MG63 (cell line): ENCODE measurements around the gene ATP6V0B. TPM values are rescaled to one million over a fixed set of nuclear protein-coding genes. Genes with fewer than 3 reads are reported as not detected.

Source experiments
- DNase-seq: peaks from one replicate; pipeline ENCODE4 v3.0.0-alpha.2; 2020
- H3K27me3 ChIP-seq: fragments of 250-450 bp; sonication (Bioruptor Pico); 2 replicates; pipeline ENCODE4 v1.5.1; 2020; ENCODE audit warnings: mild to moderate bottlenecking, moderate library complexity
- H3K36me3 ChIP-seq: fragments of 250-450 bp; sonication (Bioruptor Pico); 2 replicates; pipeline ENCODE4 v1.5.1; 2020; ENCODE audit warnings: mild to moderate bottlenecking, moderate library complexity
- H3K4me3 ChIP-seq: fragments of 250-450 bp; sonication (Bioruptor Pico); 2 replicates; pipeline ENCODE4 v1.5.1; 2020; ENCODE audit warnings: mild to moderate bottlenecking, moderate library complexity
- H3K9me3 ChIP-seq: fragments of 250-450 bp; sonication (Bioruptor Pico); 2 replicates; pipeline ENCODE4 v1.5.1; 2020; ENCODE audit warnings: mild to moderate bottlenecking, moderate library complexity
- total RNA-seq: library from RNA; depleted of rRNA; stranded (reverse); fragments of >200 nt; shearing (Covaris generic); gene quantifications from 2 replicates; pipeline ENCODE4 v1.2.3, GENCODE V29; 2014; ENCODE audit warnings: low replicate concordance; rRNA removed

ATP6V0B gene
- 124 and 126 TPM in 2 replicates for total RNA-seq

DNA sequence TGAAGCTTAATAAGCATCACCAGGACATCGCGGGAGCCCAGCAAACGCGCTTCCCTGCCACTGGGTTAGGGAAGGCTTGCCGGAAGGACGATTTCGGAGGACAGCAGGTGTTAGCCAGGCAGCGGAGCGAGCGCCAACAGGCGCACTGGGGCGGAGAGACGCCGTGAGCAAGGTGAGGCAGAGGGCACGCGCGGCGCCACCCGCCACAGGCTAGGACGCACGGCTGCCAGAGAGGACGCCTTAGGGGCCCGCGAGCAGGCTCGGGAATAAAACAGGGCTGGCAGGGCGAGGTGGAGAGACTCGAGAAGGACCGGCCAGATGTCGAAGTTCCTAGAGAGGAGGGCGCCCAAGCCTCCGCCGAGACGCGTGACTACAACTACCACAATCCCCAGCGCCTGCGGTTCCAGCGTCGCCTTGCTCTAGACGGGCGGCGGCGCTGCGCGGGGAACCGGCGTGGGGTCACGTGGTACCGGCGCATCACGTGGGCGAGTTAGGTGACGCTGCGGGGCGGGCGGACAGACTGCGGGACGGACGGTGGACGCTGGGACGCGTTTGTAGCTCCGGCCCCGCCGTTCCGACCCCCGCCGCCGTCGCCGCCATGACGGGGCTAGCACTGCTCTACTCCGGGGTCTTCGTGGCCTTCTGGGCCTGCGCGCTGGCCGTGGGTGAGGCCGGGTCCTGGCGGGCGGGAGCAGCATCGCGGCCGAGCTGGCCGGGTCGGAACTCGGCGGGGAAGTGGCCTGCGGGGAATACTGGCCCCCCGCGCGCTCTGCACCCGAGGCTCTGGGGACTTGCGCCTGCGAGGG is at the start of gene ATP6V0B:
Gene ATP6V0B, plus strand, starts transcription at position 518 of the 806 bp plus-strand sequence. Its CDS starts 81 bp downstream, at position 599.
- DNase-seq: peak; percentile 95
- no peaks in the 10 kb centered on the region for H3K27me3 ChIP-seq
- H3K4me3 ChIP-seq: peak within 1 kb of the TSS; percentile 76
- H3K9me3 ChIP-seq: no peaks in the 10 kb centered on the region
- H3K36me3 ChIP-seq: peaks cover 44% of the 10 kb centered on the region

DNA sequence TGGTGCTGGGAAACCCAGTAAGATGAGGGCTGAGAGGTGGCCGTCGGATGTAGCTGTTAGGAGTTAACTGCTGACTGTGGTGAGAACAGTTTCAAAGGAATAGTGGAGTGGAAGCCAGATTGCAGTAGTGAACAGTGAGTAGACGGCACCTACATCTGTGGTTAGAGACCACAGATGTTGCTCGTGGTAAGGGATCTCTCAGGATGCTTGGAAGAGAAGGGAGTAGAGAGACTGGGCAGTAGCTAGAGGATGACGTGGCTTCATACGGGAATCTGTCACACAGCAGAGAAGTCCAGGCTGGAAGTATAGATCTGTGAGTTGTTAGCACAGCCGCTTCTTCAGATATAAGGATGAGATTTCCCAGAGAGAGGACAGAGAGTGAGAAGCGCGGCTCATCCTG is 48.9 kb upstream of the ATP6V0B start:
- Histone ChIP-seq H3K27me3 (no peaks in the 10 kb centered on the region), H3K9me3 (no peaks in the 10 kb centered on the region), H3K4me3 (no peak overlapping the region), H3K36me3 (peaks cover 8% of the 10 kb centered on the region)
- DNase-seq: no peak

DNA sequence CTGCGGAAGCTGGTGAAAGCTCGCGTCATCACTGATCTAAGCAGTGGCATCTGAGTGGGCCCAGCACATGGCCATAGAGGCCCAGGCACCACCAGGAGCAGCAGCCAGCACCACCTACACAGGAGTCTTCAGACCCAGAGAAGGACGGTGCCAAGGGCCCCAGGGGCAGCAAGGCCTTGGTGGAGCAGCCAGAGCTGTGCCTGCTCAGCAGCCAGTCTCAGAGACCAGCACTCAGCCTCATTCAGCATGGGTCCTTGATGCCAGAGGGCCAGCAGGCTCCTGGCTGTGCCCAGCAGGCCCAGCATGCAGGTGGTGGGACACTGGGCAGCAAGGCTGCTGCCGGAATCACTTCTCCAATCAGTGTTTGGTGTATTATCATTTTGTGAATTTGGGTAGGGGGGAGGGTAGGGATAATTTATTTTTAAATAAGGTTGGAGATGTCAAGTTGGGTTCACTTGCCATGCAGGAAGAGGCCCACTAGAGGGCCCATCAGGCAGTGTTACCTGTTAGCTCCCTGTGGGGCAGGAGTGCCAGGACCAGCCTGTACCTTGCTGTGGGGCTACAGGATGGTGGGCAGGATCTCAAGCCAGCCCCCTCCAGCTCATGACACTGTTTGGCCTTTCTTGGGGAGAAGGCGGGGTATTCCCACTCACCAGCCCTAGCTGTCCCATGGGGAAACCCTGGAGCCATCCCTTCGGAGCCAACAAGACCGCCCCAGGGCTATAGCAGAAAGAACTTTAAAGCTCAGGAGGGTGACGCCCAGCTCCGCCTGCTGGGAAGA is 44.4 kb upstream of the ATP6V0B start:
- Histone ChIP-seq H3K4me3 (no peak overlapping the region), H3K9me3 (no peaks in the 10 kb centered on the region), H3K27me3 (no peaks in the 10 kb centered on the region), H3K36me3 (peaks cover 8% of the 10 kb centered on the region)
- DNase-seq: no peak

DNA sequence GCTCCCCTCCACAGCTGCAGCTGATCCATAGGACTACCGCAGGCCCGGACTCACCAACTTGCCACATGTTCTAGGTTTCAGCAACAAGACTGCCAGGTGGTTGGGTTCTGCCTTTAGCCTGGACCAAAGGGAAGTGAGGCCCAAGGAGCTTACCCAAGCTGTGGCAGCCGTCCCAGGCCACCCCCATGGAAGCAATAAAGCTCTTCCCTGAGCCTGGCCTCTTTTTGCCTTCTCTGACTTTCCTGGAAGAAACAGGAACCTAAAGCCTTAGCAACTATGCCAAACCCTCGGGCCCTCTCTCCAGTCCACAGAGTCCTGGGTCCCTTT is 43.8 kb upstream of the ATP6V0B start:
- H3K9me3 ChIP-seq: no peaks in the 10 kb centered on the region
- H3K27me3 ChIP-seq: no peaks in the 10 kb centered on the region
- no peak for DNase-seq
- H3K4me3 ChIP-seq: no peak overlapping the region
- peaks cover 8% of the 10 kb centered on the region for H3K36me3 ChIP-seq

DNA sequence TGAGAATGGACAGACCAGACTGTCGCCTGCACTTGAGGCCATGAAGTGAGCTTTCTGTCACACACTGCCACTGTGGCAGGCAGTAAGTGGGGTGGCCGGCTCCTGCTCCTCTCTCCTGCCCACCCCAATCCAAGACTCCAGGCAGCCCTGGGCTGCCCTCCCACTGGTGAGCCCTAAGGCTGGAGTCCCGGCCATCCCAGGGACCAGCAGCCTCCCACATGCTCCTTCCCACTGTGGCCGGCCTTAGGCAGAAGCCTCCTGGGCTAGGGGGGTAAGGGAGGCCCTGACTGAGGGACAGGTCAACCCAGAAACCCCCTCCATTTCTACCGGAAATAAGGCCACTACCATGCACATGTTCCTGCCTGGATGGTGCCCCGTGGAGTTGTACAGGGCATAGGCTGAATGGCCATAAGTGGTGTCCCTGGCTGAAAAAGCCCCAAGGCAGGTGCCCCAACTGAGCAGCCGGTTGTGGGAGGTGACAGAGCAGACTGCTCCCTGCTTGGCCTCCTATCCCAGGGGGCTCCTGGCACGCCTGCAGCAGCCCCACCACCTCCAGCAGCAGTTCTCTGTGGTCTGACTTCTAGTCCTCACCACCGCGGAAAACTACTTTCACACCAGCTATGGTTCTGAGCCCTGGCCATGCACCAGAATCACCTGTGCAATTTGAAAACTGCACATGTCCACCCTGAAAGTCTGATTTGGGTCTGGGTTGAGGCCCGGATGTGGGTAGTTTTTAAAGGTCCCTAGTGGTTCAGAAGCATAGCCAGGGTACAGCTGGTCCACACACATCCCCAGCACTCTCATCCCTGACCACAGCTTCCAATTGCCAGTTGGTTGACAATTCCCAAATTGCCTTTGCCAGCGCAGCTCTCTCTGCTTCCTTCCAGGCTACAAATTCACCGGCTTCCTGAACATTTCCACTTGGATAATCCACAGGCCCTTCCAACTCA is 42.8 kb upstream of the ATP6V0B start:
- H3K9me3 ChIP-seq: no peaks in the 10 kb centered on the region
- H3K27me3 ChIP-seq: no peaks in the 10 kb centered on the region
- no peak overlapping the region for H3K4me3 ChIP-seq
- DNase-seq: no peak
- peaks cover 8% of the 10 kb centered on the region; the same call in 1 of the 2 replicates for H3K36me3 ChIP-seq

DNA sequence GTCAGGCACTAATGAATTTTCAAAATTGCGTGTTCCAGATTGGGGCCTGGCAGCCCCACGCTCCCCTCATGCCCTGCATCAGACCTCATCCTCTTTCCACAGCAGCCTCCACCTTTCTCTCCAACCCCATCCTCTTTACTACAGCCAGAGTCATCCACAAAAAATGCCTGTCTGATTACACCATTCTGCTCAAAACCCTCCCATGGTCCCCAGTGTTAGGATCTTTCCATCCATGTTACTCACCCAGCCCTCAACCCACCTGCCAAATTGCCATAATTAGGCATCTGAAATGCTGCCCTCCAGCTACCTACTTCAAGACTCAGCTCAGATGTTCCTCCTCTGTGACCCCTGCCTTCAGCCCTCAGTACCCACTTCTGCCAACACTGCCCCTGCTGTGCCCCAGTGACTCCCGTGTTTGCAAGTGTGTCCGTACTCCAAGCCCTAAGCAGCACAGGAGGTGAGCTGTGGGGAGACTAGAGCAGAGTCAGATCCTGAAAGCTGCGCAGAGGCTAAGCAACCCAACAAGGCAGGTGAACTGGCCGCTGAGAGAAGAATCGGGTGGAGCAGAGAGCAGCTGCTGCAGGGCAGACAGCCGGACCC is 41.9 kb upstream of the ATP6V0B start:
- Histone ChIP-seq H3K4me3 (no peak overlapping the region), H3K9me3 (no peaks in the 10 kb centered on the region), H3K36me3 (peaks cover 8% of the 10 kb centered on the region; the same call in 1 of the 2 replicates), H3K27me3 (no peaks in the 10 kb centered on the region)
- DNase-seq: peak; percentile 27

DNA sequence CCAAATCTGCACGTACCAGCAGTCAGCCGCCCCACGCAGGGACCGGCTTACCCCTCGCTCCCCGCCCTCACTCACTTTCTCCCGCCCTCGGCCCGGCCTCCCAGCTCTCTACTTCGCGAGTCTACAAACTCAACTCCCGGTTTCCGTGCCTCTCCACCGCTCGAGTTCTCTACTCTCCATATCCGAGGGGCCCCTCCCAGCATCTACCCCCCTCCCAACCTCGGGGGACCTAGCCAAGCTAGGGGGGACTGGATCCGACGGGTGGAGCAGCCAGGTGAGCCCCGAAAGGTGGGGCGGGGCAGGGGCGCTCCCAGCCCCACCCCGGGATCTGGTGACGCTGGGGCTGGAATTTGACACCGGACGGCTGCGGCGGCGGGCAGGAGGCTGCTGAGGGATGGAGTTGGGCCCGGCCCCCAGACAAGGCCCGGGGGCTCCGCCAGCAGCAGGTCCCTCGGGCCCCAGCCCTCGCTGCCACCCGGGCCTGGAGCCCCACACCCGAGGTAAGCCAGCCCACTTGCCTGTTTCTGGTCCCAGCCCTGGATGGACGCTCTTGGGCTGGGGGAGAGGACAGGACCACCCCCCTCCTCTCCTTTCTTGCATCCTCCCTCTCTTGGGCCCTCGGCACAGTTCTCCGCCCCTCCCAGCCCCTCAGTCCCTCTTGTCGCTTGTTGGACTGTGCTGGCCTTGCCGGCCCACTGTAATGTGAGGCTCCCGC is 41.2 kb upstream of the ATP6V0B start, which contains the start of gene ARTN:
Gene ARTN, plus strand, starts transcription at position 416 of the 715 bp plus-strand sequence. CDS start 1,856 bp downstream, outside the sequence.
- Histone ChIP-seq H3K36me3 (peaks cover 8% of the 10 kb centered on the region; the same call in 1 of the 2 replicates), H3K9me3 (no peaks in the 10 kb centered on the region), H3K27me3 (no peaks in the 10 kb centered on the region), H3K4me3 (no peak within 1 kb of the TSS)
- no peak for DNase-seq

DNA sequence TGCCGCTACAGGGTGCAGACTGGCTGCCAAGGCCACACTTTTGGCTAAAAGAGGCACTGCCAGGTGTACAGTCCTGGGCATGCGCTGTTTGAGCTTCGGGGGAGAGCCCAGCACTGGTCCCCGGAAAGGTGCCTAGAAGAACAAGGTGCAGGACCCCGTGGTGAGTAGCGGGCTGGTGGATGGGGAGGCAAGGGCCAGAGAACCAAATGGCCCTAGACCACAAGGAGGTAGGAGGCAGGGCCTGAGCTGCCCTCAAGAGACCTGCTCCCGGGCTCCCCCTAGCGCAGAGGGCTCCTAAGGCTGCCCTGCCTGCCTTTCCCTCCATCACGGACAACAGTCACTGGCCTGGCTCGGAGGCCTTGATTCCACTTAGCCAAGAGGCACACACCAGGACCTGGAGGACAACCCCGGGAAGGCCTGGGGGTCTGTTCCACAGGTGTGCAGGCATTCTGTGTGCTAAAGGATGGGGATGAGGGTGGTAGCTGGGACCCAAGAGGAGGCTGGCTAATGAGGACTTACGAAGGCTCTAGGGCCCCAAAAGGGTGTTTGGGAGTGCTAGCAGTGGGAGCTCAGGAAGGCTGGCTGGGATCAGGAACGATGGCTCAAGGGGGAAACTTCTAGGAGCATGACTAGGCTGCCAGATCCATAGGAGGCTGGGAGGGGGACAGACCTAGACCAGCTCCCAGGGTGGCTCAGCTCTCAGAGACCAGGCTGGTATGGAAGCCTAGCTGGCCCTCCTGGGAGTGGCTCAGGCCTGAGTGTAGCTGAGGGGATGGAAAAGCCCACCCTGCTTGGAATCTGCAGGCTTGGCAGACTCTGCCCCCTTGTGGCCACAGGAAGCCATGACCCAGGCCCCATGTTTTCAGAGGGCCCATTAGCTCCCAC is 40.4 kb upstream of the ATP6V0B start:
- Histone ChIP-seq H3K36me3 (peaks cover 7% of the 10 kb centered on the region; the same call in 1 of the 2 replicates), H3K27me3 (no peaks in the 10 kb centered on the region), H3K9me3 (no peaks in the 10 kb centered on the region), H3K4me3 (no peak overlapping the region)
- DNase-seq: peak; percentile 36

DNA sequence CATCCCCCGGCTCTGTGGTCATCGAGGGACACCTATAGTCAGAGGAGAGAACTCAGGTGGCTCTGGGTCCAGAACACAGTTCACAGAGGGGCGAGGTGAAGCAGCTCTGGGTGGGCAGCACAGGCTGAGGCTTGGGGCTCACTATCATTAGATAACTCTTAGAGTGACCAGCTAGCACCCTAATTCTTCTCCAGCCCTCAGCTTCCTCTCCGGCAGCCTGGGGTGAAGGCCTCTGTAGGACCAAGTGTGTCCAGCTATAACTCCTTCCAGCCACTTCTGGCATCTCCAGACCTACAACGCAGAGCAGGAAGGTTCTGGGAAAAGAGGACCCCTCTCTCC is 39.8 kb upstream of the ATP6V0B start:
- H3K36me3 ChIP-seq: peaks cover under 1% of the 10 kb centered on the region; the same call in 1 of the 2 replicates
- H3K9me3 ChIP-seq: no peaks in the 10 kb centered on the region
- DNase-seq: no peak
- H3K4me3 ChIP-seq: no peak overlapping the region
- no peaks in the 10 kb centered on the region for H3K27me3 ChIP-seq

DNA sequence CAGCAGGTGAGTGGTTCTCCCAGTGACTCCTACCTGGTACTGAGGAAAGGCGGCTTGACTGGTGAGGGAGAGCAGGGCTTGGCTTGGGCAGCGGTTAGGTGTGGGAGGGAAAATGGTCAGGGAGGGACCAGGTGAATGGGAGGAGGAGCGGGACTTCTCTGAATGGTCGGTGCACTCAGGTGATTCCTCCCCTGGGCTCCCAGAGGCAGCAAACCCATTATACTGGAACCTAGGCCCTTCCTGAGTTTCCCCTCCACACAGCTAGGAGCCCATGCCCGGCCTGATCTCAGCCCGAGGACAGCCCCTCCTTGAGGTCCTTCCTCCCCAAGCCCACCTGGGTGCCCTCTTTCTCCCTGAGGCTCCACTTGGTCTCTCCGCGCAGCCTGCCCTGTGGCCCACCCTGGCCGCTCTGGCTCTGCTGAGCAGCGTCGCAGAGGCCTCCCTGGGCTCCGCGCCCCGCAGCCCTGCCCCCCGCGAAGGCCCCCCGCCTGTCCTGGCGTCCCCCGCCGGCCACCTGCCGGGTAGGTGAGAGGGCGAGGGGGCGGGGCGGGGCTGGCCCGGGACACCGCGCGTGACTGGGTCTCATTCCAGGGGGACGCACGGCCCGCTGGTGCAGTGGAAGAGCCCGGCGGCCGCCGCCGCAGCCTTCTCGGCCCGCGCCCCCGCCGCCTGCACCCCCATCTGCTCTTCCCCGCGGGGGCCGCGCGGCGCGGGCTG is 38.9 kb upstream of the ATP6V0B start:
- Histone ChIP-seq H3K27me3 (no peaks in the 10 kb centered on the region), H3K9me3 (no peaks in the 10 kb centered on the region), H3K4me3 (no peak overlapping the region), H3K36me3 (no peaks in the 10 kb centered on the region)
- no peak for DNase-seq

DNA sequence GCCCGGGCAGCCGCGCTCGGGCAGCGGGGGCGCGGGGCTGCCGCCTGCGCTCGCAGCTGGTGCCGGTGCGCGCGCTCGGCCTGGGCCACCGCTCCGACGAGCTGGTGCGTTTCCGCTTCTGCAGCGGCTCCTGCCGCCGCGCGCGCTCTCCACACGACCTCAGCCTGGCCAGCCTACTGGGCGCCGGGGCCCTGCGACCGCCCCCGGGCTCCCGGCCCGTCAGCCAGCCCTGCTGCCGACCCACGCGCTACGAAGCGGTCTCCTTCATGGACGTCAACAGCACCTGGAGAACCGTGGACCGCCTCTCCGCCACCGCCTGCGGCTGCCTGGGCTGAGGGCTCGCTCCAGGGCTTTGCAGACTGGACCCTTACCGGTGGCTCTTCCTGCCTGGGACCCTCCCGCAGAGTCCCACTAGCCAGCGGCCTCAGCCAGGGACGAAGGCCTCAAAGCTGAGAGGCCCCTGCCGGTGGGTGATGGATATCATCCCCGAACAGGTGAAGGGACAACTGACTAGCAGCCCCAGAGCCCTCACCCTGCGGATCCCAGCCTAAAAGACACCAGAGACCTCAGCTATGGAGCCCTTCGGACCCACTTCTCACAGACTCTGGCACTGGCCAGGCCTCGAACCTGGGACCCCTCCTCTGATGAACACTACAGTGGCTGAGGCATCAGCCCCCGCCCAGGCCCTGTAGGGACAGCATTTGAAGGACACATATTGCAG is 38.2 kb upstream of the ATP6V0B start:
- Histone ChIP-seq H3K27me3 (no peaks in the 10 kb centered on the region), H3K9me3 (no peaks in the 10 kb centered on the region), H3K4me3 (no peak overlapping the region), H3K36me3 (no peaks in the 10 kb centered on the region)
- DNase-seq: no peak

DNA sequence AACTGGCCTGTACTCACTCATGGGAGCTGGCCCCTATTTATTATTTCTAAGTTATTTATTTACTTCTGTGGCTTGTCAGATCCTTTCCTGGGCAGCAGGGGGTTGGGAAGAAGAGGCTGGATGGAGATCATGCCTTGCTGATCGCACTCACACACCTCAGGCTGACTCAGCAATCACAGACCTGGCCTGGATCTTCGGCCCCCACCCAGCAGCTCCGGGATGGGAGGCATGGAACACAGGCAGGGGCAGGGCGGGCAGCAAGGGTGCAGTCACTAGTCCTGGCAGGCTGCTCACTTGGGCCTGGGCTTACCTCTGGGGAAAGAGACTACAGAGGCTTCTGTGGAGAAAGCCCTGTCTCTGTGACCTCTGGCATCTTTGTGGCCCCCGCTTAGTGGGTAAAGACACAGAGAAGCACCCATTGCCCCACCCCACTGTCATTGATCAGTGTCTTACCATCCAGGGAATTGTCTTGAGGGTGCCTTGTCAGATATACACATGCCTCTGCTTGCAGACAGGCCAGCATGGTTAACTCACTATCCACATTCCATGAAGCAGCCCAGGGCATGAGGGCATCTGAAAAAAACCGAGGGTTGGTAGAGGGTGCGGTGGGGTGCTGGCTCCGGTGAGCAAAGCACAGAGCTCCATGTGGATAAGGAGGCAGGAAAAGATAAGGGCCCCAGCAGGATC is 37.4 kb upstream of the ATP6V0B start:
- no peak for DNase-seq
- no peaks in the 10 kb centered on the region for H3K9me3 ChIP-seq
- no peaks in the 10 kb centered on the region for H3K36me3 ChIP-seq
- H3K4me3 ChIP-seq: no peak overlapping the region
- no peaks in the 10 kb centered on the region for H3K27me3 ChIP-seq

DNA sequence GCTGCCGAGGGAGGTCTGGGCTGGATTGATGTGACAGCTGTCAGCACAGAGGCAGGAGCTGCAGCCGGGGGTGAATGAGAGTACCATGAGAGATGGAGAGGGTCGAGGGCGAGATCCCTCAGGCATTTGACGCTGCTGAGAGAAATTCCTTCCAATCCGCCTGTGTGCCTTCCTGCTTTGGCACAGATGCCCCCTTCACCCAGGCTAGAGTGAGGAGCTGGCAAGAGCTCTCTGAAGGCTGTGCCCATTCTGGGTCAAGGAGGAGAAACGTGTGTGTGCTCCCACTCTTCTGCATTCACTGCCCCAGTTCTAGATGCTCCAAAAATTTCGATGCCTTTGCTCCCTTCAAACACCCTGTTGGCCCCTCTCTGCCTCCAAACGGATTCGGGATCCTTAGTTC is 36.4 kb upstream of the ATP6V0B start:
- Histone ChIP-seq H3K36me3 (no peaks in the 10 kb centered on the region), H3K9me3 (no peaks in the 10 kb centered on the region)

More for the DNA sequence above, 36.4 kb upstream of the ATP6V0B start:
- H3K4me3 ChIP-seq: no peak overlapping the region
- H3K27me3 ChIP-seq: no peaks in the 10 kb centered on the region
- no peak for DNase-seq
